ENCODE measurements around the gene DROSHA. TPM values are rescaled to one million over a fixed set of nuclear protein-coding genes. Genes with fewer than 3 reads are reported as not detected.

The DROSHA gene
- total RNA-seq, 1 experiment from 2014 or later, result 162 TPM

DNA sequence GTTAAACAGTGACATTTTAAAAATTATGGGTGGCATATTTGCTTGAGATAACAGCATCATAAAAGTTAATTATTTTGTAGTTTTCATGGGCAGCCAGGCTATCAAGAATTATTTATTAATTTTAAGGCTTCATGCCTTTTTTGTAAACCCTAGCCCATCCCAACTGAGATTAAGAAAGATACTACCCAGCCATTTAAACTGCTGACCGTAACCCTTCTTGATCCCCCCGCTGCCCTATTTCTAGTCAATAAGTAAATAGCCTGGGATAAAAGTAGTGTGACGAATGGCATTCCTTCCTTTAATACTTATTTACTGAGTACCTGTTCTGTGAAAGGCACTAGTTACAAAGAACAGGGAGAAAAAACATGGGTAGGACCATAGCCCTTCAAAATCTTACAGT is 88.3 kb downstream of the DROSHA start:
- no peak overlapping the region for H2AFZ ChIP-seq
- no peaks in the 10 kb centered on the region for H3K79me2 ChIP-seq (ENCODE audit: low read depth)
- H4K20me1 ChIP-seq (ENCODE audit: insufficient read depth), result no peaks in the 10 kb centered on the region; the same call in 1 of the 2 replicates
- peaks cover 4% of the 10 kb centered on the region; the same call in 1 of the 2 replicates for H3K9me3 ChIP-seq (ENCODE audit: insufficient read depth, low read depth)
- ChIA-PET POLR2A (ENCODE audit: unreplicated experiment) (no interaction called here), CTCF (no interaction called here)
- no peak for TF ChIP-seq EZH2 (IDR thresholded peaks at IDR 0.05; ENCODE audit: low read depth)
- TF ChIP-seq, protein P1, sequence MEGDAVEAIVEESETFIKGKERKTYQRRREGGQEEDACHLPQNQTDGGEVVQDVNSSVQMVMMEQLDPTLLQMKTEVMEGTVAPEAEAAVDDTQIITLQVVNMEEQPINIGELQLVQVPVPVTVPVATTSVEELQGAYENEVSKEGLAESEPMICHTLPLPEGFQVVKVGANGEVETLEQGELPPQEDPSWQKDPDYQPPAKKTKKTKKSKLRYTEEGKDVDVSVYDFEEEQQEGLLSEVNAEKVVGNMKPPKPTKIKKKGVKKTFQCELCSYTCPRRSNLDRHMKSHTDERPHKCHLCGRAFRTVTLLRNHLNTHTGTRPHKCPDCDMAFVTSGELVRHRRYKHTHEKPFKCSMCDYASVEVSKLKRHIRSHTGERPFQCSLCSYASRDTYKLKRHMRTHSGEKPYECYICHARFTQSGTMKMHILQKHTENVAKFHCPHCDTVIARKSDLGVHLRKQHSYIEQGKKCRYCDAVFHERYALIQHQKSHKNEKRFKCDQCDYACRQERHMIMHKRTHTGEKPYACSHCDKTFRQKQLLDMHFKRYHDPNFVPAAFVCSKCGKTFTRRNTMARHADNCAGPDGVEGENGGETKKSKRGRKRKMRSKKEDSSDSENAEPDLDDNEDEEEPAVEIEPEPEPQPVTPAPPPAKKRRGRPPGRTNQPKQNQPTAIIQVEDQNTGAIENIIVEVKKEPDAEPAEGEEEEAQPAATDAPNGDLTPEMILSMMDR (conservative IDR thresholded peaks at IDR 0.05), result no peak
- H3F3A ChIP-seq (ENCODE audit: insufficient read depth, low read depth), result no peaks in the 10 kb centered on the region
- H3K9me2 ChIP-seq (ENCODE audit: insufficient read depth), result no peaks in the 10 kb centered on the region
- H3K4me1 ChIP-seq (replicated peaks; ENCODE audit: insufficient read depth), result no peaks in the 10 kb centered on the region
- DNase-seq, result no peak
- H3K27ac ChIP-seq, result no peak overlapping the region
- intact Hi-C loops (cut with micrococcal nuclease; ENCODE audit: unreplicated experiment), result no loop called here
- H3K36me3 ChIP-seq (ENCODE audit: low read depth), result peaks cover 20% of the 10 kb centered on the region
- no TSS peak for BruUV-seq (replicated peaks)
- no peak overlapping the region for H3K4me3 ChIP-seq
- H3K27me3 ChIP-seq (ENCODE audit: insufficient read depth, low read depth), result no peaks in the 10 kb centered on the region
- H3K4me2 ChIP-seq, result no peak overlapping the region

DNA sequence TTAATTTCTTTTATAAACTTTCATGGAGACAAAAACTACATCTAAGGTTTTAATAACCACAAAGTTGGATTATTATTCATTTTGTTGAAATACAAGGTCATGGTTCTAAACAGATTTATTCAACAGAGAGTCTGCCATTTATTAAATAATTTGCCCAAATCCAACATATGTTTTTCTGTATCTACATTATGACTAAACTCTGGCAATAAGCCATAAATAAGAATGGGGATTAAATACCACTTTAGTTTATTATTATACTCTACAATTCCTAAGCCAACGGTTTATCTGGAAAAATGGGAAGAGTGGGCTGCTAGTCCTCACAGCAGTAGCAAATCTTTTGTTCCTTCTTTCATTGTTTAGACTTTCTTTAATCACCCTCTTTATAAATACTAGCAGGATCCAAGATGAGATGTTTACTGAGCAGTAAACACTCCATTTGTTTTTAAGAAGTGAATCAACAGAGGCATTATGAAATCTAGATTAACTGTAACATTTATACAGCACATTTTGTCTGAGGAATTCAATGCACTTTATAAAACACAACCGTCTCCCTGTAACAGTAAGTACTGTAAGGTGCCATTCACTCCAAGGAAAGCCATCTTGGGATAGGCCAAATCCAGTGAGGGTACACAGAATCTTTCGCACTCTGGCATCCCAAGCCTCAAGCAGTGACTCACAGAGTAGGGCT is 89.7 kb downstream of the DROSHA start:
- BruUV-seq (replicated peaks), result no TSS peak

DNA sequence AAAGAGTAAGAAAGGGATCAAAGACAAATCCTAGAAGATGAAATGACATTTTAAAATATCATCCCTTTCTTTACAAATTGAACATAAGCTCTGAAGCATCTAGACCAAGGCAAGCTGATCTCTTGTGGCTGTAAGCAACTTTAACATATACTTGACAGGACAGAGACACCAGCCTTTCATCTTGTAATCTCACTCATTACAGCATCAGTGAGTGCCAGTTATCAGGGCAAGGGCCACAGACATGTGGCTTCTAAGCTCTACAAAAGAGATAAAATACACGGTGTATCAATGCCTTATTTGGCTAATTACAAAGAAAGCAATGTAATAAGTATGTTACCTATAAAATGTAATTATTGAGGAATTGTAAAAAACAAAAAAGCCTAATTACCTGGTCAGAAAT is 95.0 kb downstream of the DROSHA start:
- H3F3A ChIP-seq (ENCODE audit: insufficient read depth, low read depth), result no peaks in the 10 kb centered on the region
- intact Hi-C loops (cut with micrococcal nuclease; ENCODE audit: unreplicated experiment), result no loop called here
- TF ChIP-seq, protein P1 (conservative IDR thresholded peaks at IDR 0.05), result no peak
- no peak for TF ChIP-seq EZH2 (IDR thresholded peaks at IDR 0.05; ENCODE audit: low read depth)
- ChIA-PET POLR2A (ENCODE audit: unreplicated experiment) (no interaction called here), CTCF (interaction anchor here (0.6 kb wide), 1 partner anchor 108 kb away, joined by 4 read pairs; no protein-coding TSS in a partner anchor)
- H3K9me2 ChIP-seq (ENCODE audit: insufficient read depth), result no peaks in the 10 kb centered on the region
- H3K4me1 ChIP-seq (replicated peaks; ENCODE audit: insufficient read depth), result no peaks in the 10 kb centered on the region
- no peak for DNase-seq
- H3K9me3 ChIP-seq (ENCODE audit: insufficient read depth, low read depth), result no peaks in the 10 kb centered on the region
- no peaks in the 10 kb centered on the region for H3K79me2 ChIP-seq (ENCODE audit: low read depth)
- H3K27me3 ChIP-seq (ENCODE audit: insufficient read depth, low read depth), result no peaks in the 10 kb centered on the region
- H3K36me3 ChIP-seq (ENCODE audit: low read depth), result peaks cover 23% of the 10 kb centered on the region; the same call in 1 of the 2 replicates
- no peaks in the 10 kb centered on the region; the same call in 1 of the 2 replicates for H4K20me1 ChIP-seq (ENCODE audit: insufficient read depth)
- BruUV-seq (replicated peaks), result no TSS peak
- H3K4me2 ChIP-seq, result no peak overlapping the region
- no peak overlapping the region for H3K4me3 ChIP-seq
- H2AFZ ChIP-seq, result no peak overlapping the region
- no peak overlapping the region for H3K27ac ChIP-seq

More for the DNA sequence above, 89.7 kb downstream of the DROSHA start:
- POLR2A ChIA-PET (ENCODE audit: unreplicated experiment), result no interaction called here
- no peaks in the 10 kb centered on the region; the same call in 1 of the 2 replicates for H4K20me1 ChIP-seq (ENCODE audit: insufficient read depth)
- no peaks in the 10 kb centered on the region for H3K9me2 ChIP-seq (ENCODE audit: insufficient read depth)
- H3K4me2 ChIP-seq, result no peak overlapping the region
- no peaks in the 10 kb centered on the region for H3K79me2 ChIP-seq (ENCODE audit: low read depth)
- H3K27me3 ChIP-seq (ENCODE audit: insufficient read depth, low read depth), result no peaks in the 10 kb centered on the region
- H3K27ac ChIP-seq, result no peak overlapping the region
- TF ChIP-seq, protein P1 (conservative IDR thresholded peaks at IDR 0.05), result no peak
- no peak for TF ChIP-seq EZH2 (IDR thresholded peaks at IDR 0.05; ENCODE audit: low read depth)
- intact Hi-C loops (cut with micrococcal nuclease; ENCODE audit: unreplicated experiment), result no loop called here
- H2AFZ ChIP-seq, result no peak overlapping the region
- no peaks in the 10 kb centered on the region for H3K9me3 ChIP-seq (ENCODE audit: insufficient read depth, low read depth)
- no peaks in the 10 kb centered on the region for H3F3A ChIP-seq (ENCODE audit: insufficient read depth, low read depth)
- CTCF ChIA-PET, result no interaction called here
- no peaks in the 10 kb centered on the region for H3K4me1 ChIP-seq (replicated peaks; ENCODE audit: insufficient read depth)
- no peak overlapping the region for H3K4me3 ChIP-seq
- H3K36me3 ChIP-seq (ENCODE audit: low read depth), result peaks cover 7% of the 10 kb centered on the region; the same call in 1 of the 2 replicates
- DNase-seq, result no peak
